Subcutaneous abdominal adipose tissue (tissue), 5 donors: ENCODE data around the gene CELF5.

Experiments used
- H3K27ac ChIP-seq: one replicate; pipeline ENCODE4 v1.7.0; 2013; ENCODE audit warnings: low read depth, mild to moderate bottlenecking, inconsistent platforms, low read length, moderate library complexity
- H3K27me3 ChIP-seq, 5 donors: one replicate each; pipeline ENCODE4 v1.7.0; 2013; ENCODE audit warnings: low read length in 5 of 5, inconsistent platforms in 1 of 5; ENCODE audit not compliant: control insufficient read depth in 5 of 5, insufficient read depth in 4 of 5
- H3K36me3 ChIP-seq, 5 donors: one replicate each; pipeline ENCODE4 v1.7.0; 2013; ENCODE audit warnings: low read length in 5 of 5; ENCODE audit not compliant: control insufficient read depth in 5 of 5, insufficient read depth in 5 of 5
- H3K4me1 ChIP-seq, 5 donors: one replicate each; pipeline ENCODE4 v1.7.0; 2013; ENCODE audit warnings: low read length in 5 of 5, mild to moderate bottlenecking in 3 of 5, moderate library complexity in 1 of 5; ENCODE audit not compliant: control insufficient read depth in 5 of 5, insufficient read depth in 5 of 5
- H3K4me3 ChIP-seq, 5 donors: one replicate each; pipeline ENCODE4 v1.7.0; 2013; ENCODE audit warnings: low read length in 5 of 5, low read depth in 1 of 5
- H3K9ac ChIP-seq, 5 donors: one replicate each; pipeline ENCODE4 v1.7.0; 2013; ENCODE audit warnings: low read length in 5 of 5, mild to moderate bottlenecking in 4 of 5, moderate library complexity in 3 of 5
- H3K9me3 ChIP-seq, 5 donors: one replicate each; pipeline ENCODE4 v1.7.0; 2013; ENCODE audit warnings: low read length in 5 of 5; ENCODE audit not compliant: control insufficient read depth in 5 of 5
- donor health status: healthy.
- donor health status: healthy.
- donor health status: healthy.
- donor health status: healthy.
- donor health status: healthy.

Gene CELF5

GRCh38 chr19:3279306-3279705 lies 54.8 kb downstream of the CELF5 start:
- Histone ChIP-seq H3K27me3 (peaks cover 35 to 66% (median 54%) of the 10 kb centered on the region in 5 donors), H3K9me3 (no peaks in the 10 kb centered on the region), H3K27ac (no peak overlapping the region), H3K36me3 (no peaks in the 10 kb centered on the region), H3K4me3 (no peak overlapping the region), H3K9ac (no peak overlapping the region), H3K4me1 (peaks cover 0 to 7% (median 6%) of the 10 kb centered on the region in 5 donors)

- H3K4me1 ChIP-seq = peaks cover 0 to 8% (median 3%) of the 10 kb centered on the region in 5 donors
- no peak overlapping the region for H3K27ac ChIP-seq
- no peak overlapping the region for H3K9ac ChIP-seq
- H3K27me3 ChIP-seq = peaks cover 28 to 61% (median 47%) of the 10 kb centered on the region in 5 donors
- no peaks in the 10 kb centered on the region for H3K36me3 ChIP-seq
- H3K4me3 ChIP-seq = no peak overlapping the region
- H3K9me3 ChIP-seq = peaks cover 0 to 2% (median 0%) of the 10 kb centered on the region in 5 donors
These were observed 56.6 kb downstream of the CELF5 start for GRCh38 chr19:3281026-3281425.

GRCh38 chr19:3282155-3282554 lies 57.7 kb downstream of the CELF5 start:
- Histone ChIP-seq H3K4me3 (no peak overlapping the region), H3K9me3 (peaks cover 0 to 2% (median 0%) of the 10 kb centered on the region in 5 donors)

GRCh38 chr19:3282564-3282963 lies 58.1 kb downstream of the CELF5 start:
- Histone ChIP-seq H3K9me3 (peaks cover 0 to 2% (median 0%) of the 10 kb centered on the region in 5 donors), H3K27me3 (peaks cover 28 to 60% (median 43%) of the 10 kb centered on the region in 5 donors), H3K27ac (no peak overlapping the region), H3K9ac (no peak overlapping the region), H3K36me3 (no peaks in the 10 kb centered on the region), H3K4me1 (peaks cover 0 to 9% (median 3%) of the 10 kb centered on the region in 5 donors), H3K4me3 (no peak overlapping the region)

More at GRCh38 chr19:3282155-3282554, 57.7 kb downstream of the CELF5 start:
- Histone ChIP-seq H3K9ac (no peak overlapping the region), H3K27ac (no peak overlapping the region), H3K27me3 (peaks cover 28 to 64% (median 45%) of the 10 kb centered on the region in 5 donors), H3K4me1 (peaks cover 0 to 9% (median 3%) of the 10 kb centered on the region in 5 donors), H3K36me3 (no peaks in the 10 kb centered on the region)

- Histone ChIP-seq H3K27me3 (peaks cover 25 to 59% (median 38%) of the 10 kb centered on the region in 5 donors), H3K27ac (no peak overlapping the region)
These were observed 58.8 kb downstream of the CELF5 start for GRCh38 chr19:3283246-3283751.

GRCh38 chr19:3283886-3284657 lies 59.6 kb downstream of the CELF5 start:
- Histone ChIP-seq H3K4me3 (no peak overlapping the region), H3K27ac (no peak overlapping the region), H3K4me1 (peaks cover 0 to 9% (median 3%) of the 10 kb centered on the region in 5 donors), H3K9ac (no peak overlapping the region), H3K27me3 (peaks cover 24 to 54% (median 30%) of the 10 kb centered on the region in 5 donors), H3K36me3 (no peaks in the 10 kb centered on the region), H3K9me3 (peaks cover 0 to 2% (median 0%) of the 10 kb centered on the region in 5 donors)

More at GRCh38 chr19:3283246-3283751, 58.8 kb downstream of the CELF5 start:
- H3K4me1 ChIP-seq = peaks cover 0 to 9% (median 3%) of the 10 kb centered on the region in 5 donors
- peaks cover 0 to 2% (median 0%) of the 10 kb centered on the region in 5 donors for H3K9me3 ChIP-seq
- no peaks in the 10 kb centered on the region for H3K36me3 ChIP-seq
- no peak overlapping the region for H3K9ac ChIP-seq
- no peak overlapping the region for H3K4me3 ChIP-seq

- no peak overlapping the region for H3K27ac ChIP-seq
- no peak overlapping the region for H3K4me3 ChIP-seq
- H3K9ac ChIP-seq = no peak overlapping the region
- H3K9me3 ChIP-seq = peaks cover 0 to 2% (median 0%) of the 10 kb centered on the region in 5 donors
- H3K36me3 ChIP-seq = no peaks in the 10 kb centered on the region
- H3K4me1 ChIP-seq = peaks cover 0 to 9% (median 3%) of the 10 kb centered on the region in 5 donors
- peaks cover 27 to 52% (median 33%) of the 10 kb centered on the region in 5 donors for H3K27me3 ChIP-seq
These were observed 60.5 kb downstream of the CELF5 start for GRCh38 chr19:3284759-3285646.

GRCh38 chr19:3285647-3286176 lies 61.3 kb downstream of the CELF5 start:
- Histone ChIP-seq H3K27me3 (peaks cover 25 to 52% (median 34%) of the 10 kb centered on the region in 5 donors), H3K36me3 (no peaks in the 10 kb centered on the region), H3K4me3 (no peak overlapping the region), H3K9me3 (peaks cover 0 to 2% (median 0%) of the 10 kb centered on the region in 5 donors), H3K4me1 (peaks cover 0 to 9% (median 3%) of the 10 kb centered on the region in 5 donors), H3K9ac (no peak overlapping the region), H3K27ac (no peak overlapping the region)

GRCh38 chr19:3287814-3288213 lies 63.4 kb downstream of the CELF5 start:
- Histone ChIP-seq H3K36me3 (no peaks in the 10 kb centered on the region), H3K9ac (no peak overlapping the region), H3K4me1 (peaks cover 0 to 9% (median 3%) of the 10 kb centered on the region in 5 donors), H3K27ac (no peak overlapping the region), H3K4me3 (no peak overlapping the region), H3K9me3 (peaks cover 0 to 2% (median 0%) of the 10 kb centered on the region in 5 donors), H3K27me3 (peaks cover 16 to 36% (median 27%) of the 10 kb centered on the region in 5 donors)
